ENCODE results near the gene CLASP2. TPM values are rescaled to one million over a fixed set of nuclear protein-coding genes. Genes with fewer than 3 reads are reported as not detected.

Gene CLASP2
- total and polyA plus RNA-seq, 2 experiments from 2014 or later, result 38.7 to 112 TPM

DNA sequence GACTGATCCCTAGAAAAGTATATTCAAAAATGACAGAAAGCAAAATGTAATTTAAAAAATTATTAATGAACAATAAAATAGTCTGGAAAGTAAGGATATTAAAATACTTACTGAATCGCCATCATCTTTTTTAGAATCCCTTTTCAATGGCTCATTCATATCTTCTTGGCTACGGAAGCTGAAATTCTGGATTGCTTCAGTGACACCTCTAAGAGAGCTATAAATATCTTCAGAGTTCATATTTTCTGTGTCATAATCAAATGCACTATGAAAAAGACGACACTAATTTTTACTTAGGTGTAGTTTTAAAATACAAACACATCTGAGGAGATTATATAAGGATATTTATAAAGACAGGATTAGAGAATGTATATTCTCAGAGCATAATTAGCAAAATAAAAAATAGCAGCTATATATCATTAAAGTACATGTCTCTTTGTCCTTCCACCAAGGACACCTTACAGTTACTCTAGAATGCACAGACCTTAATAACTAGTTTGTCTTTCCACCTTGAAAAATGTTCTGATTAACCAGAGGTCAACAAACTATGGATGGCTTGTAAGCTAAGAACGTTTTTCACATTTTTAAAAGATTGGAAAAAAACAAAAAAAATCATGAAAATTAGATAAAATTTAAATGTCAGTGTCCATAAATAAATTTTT, 179.2 kb downstream of the CLASP2 start:
- H3K27ac ChIP-seq, result peak overlapping the region; percentile 5
- H3K36me3 ChIP-seq, result peaks cover 42% of the 10 kb centered on the region
- H3K4me3 ChIP-seq, result no peak overlapping the region

GRCh38 chr3:33537133-33537532, 180.9 kb downstream of the CLASP2 start:
- no peak for TF ChIP-seq CTCF (IDR thresholded peaks at IDR 0.05; ENCODE audit: low read depth, low read length)
- no peaks in the 10 kb centered on the region for H3K27me3 ChIP-seq
- H3K4me3 ChIP-seq, result no peak overlapping the region
- H3K27ac ChIP-seq, result no peak overlapping the region
- peaks cover 37% of the 10 kb centered on the region for H3K36me3 ChIP-seq
- H3K4me1 ChIP-seq (ENCODE audit: low read depth), result peaks cover 9% of the 10 kb centered on the region
- peak in 1 of 2 donors; percentile 23 for DNase-seq (ENCODE audit: low read depth in 1 of 2, low spot score in 1 of 2)
- no peaks in the 10 kb centered on the region for H3K9me3 ChIP-seq (ENCODE audit: low read depth)

More for the DNA sequence above, 179.2 kb downstream of the CLASP2 start:
- peak in 1 of 2 donors; percentile 2 for DNase-seq (ENCODE audit: low read depth in 1 of 2, low spot score in 1 of 2)
- TF ChIP-seq CTCF (IDR thresholded peaks at IDR 0.05; ENCODE audit: low read depth, low read length), result no peak
- H3K27me3 ChIP-seq, result no peaks in the 10 kb centered on the region
- H3K4me1 ChIP-seq (ENCODE audit: low read depth), result peaks cover 9% of the 10 kb centered on the region
- H3K9me3 ChIP-seq (ENCODE audit: low read depth), result no peaks in the 10 kb centered on the region

DNA sequence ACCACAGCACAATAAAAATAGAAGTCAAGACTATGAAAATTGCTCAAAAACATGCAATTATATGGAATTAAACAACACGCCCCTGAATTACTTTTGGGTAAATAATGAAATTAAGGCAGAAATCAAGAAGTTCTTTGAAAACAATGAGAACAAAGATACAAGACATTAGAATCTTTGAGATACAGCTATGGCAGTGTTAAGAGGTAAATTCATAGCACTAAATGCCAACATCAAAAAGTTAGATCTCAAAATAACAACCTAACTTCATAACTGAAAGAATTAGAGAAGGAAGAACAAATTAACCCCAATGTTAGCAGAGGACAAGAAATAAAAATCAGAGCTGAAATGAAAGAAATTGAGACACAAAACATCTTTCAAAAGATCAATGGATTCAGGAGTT, 191.3 kb downstream of the CLASP2 start:
- DNase-seq (ENCODE audit: low read depth in 1 of 2, low spot score in 1 of 2), result no peak
- H3K27me3 ChIP-seq, result no peaks in the 10 kb centered on the region
- no peak overlapping the region for H3K4me3 ChIP-seq
- H3K9me3 ChIP-seq (ENCODE audit: low read depth), result no peaks in the 10 kb centered on the region
- no peak overlapping the region for H3K27ac ChIP-seq
- TF ChIP-seq CTCF (IDR thresholded peaks at IDR 0.05; ENCODE audit: low read depth, low read length), result no peak
- peaks cover 12% of the 10 kb centered on the region for H3K36me3 ChIP-seq
- H3K4me1 ChIP-seq (ENCODE audit: low read depth), result peaks cover 7% of the 10 kb centered on the region

DNA sequence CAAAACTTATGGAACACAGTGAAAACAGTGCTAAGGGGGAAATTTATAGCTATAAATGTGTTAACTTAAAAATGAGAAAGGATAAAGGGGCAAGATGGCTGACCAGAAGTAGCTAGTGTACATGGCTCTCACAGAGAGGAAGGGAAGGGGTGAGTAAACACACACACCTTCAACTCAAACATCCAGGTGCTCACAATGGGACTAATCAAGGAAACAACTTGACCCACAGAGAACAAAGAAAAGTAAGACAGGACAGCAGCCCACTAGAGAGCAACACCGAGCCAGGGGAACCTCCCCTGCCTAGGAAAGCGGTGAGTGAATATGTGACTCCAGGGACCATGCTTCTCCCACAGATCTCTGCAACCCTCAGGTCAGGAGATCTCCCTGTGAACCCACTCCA, 192.8 kb downstream of the CLASP2 start:
- no peaks in the 10 kb centered on the region for H3K9me3 ChIP-seq (ENCODE audit: low read depth)

DNA sequence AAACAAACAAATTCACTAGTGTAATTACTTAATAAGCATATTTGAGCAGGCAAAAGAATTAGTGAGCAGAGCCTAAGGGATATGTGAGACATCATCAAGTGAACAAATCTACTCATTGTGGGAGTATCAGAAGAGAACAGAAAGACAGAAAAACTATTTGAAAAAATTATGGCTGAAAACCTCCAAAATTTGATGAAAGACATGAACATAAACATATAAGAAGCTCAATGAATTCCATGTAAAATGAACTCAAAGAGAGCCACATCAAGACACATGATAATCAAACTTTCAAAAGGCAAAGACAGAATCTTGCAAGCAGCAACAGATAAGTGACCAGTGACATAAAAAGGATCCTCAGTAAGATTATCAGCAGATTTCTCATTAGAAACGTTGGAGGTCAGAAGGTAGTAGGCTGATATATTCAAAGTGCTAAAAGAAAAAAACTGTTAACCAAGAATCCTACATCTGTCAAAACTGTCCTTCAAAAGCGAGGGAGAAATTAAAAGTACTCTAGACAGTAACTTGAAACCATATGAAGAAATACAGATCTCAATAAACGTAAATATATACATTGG, 194.9 kb downstream of the CLASP2 start:
- TF ChIP-seq CTCF (IDR thresholded peaks at IDR 0.05; ENCODE audit: low read depth, low read length), result no peak

More for the DNA sequence above, 192.8 kb downstream of the CLASP2 start:
- Histone ChIP-seq H3K27ac (no peak overlapping the region), H3K4me3 (no peak overlapping the region), H3K4me1 (ENCODE audit: low read depth) (peaks cover 7% of the 10 kb centered on the region), H3K36me3 (peaks cover 5% of the 10 kb centered on the region), H3K27me3 (no peaks in the 10 kb centered on the region)
- no peak for DNase-seq (ENCODE audit: low read depth in 1 of 2, low spot score in 1 of 2)
- TF ChIP-seq CTCF (IDR thresholded peaks at IDR 0.05; ENCODE audit: low read depth, low read length), result no peak

More for the DNA sequence above, 194.9 kb downstream of the CLASP2 start:
- Histone ChIP-seq H3K9me3 (ENCODE audit: low read depth) (no peaks in the 10 kb centered on the region), H3K27me3 (no peaks in the 10 kb centered on the region), H3K27ac (no peak overlapping the region), H3K4me3 (no peak overlapping the region), H3K4me1 (ENCODE audit: low read depth) (peaks cover 7% of the 10 kb centered on the region), H3K36me3 (peaks cover 9% of the 10 kb centered on the region)
- DNase-seq (ENCODE audit: low read depth in 1 of 2, low spot score in 1 of 2), result no peak
